OCI-LY3 (cell line): ENCODE results near the gene TEX47.

Source experiments
- H2AFZ ChIP-seq: fragments of 200-600, 300-600 bp; shearing (Covaris generic); 2 replicates; pipeline ENCODE4 v1.6.0; 2014; ENCODE audit warnings: antibody characterized with exemption, low read depth, low read length
- H3K27ac ChIP-seq: fragments of 200-600, 300-600 bp; sonication (generic); 2 replicates; pipeline ENCODE4 v1.5.1; 2014; ENCODE audit warnings: mild to moderate bottlenecking, low read length, moderate library complexity, mixed read lengths
- H3K27me3 ChIP-seq: fragments of 200-600, 300-600 bp; sonication (generic); 2 replicates; pipeline ENCODE4 v1.6.1; 2014; ENCODE audit warnings: low read depth, low read length, mixed read lengths
- H3K36me3 ChIP-seq: fragments of 200-600, 300-600 bp; sonication (generic); replicated peaks from 2 replicates; pipeline ENCODE3; 2014; ENCODE audit warnings: low read depth, low read length, mixed read lengths
- H3K4me1 ChIP-seq: fragments of 300-600, 200-600 bp; sonication (generic); 2 replicates; pipeline ENCODE4 v1.6.1; 2014; ENCODE audit warnings: low read length, mixed read lengths
- H3K4me2 ChIP-seq: fragments of 200-600, 300-600 bp; sonication (generic); 2 replicates; pipeline ENCODE4 v1.6.1; 2014; ENCODE audit warnings: low read length, mixed read lengths
- H3K4me3 ChIP-seq: fragments of 300-600, 200-600 bp; sonication (generic); 2 replicates; pipeline ENCODE4 v1.5.1; 2014; ENCODE audit warnings: antibody characterized with exemption, mild to moderate bottlenecking, low read length, moderate library complexity
- H3K79me2 ChIP-seq: fragments of 300-600, 200-600 bp; shearing (Covaris generic); 2 replicates; pipeline ENCODE4 v1.6.1; 2014; ENCODE audit warnings: mild to moderate bottlenecking, low read length, mixed read lengths
- H3K9ac ChIP-seq: fragments of 300-600, 200-600 bp; shearing (Covaris generic); 2 replicates; pipeline ENCODE4 v1.6.0; 2014; ENCODE audit warnings: mild to moderate bottlenecking, low read length, moderate library complexity
- H3K9me3 ChIP-seq: fragments of 200-600, 300-600 bp; shearing (Covaris generic); 2 replicates; pipeline ENCODE4 v1.6.1; 2014; ENCODE audit warnings: low read length, mixed read lengths; ENCODE audit not compliant: insufficient read depth
- H4K20me1 ChIP-seq: fragments of 200-600, 300-600 bp; sonication (generic); 2 replicates; pipeline ENCODE4 v1.6.1; 2016; ENCODE audit warnings: low read length, mixed read lengths; ENCODE audit not compliant: insufficient read depth
- CTCF ChIP-seq: fragments of 200-600, 300-600 bp; sonication (generic); IDR thresholded peaks from 2 replicates; pipeline ENCODE4 v1.5.1; 2014; ENCODE audit warnings: antibody characterized with exemption, low read length, low read depth
- EZH2phosphoT487 ChIP-seq: fragments of 200-600 bp; shearing (Covaris generic); IDR thresholded peaks from 2 replicates; pipeline ENCODE4 v1.6.1; 2018; ENCODE audit warnings: antibody characterized with exemption, mixed run types, low read depth

TEX47 gene

GRCh38 chr7:88826222-88826621 is 30.7 kb upstream of the TEX47 start:
- H3K27me3 ChIP-seq: no peaks in the 10 kb centered on the region
- no peak overlapping the region for H2AFZ ChIP-seq
- no peaks in the 10 kb centered on the region for H3K36me3 ChIP-seq
- H3K9me3 ChIP-seq: no peaks in the 10 kb centered on the region
- H4K20me1 ChIP-seq: no peaks in the 10 kb centered on the region
- H3K27ac ChIP-seq: no peak overlapping the region
- no peak overlapping the region for H3K4me2 ChIP-seq
- no peak overlapping the region for H3K9ac ChIP-seq
- no peaks in the 10 kb centered on the region for H3K79me2 ChIP-seq
- no peak overlapping the region for H3K4me3 ChIP-seq
- TF ChIP-seq CTCF (no peak), EZH2phosphoT487 (no peak)
- no peaks in the 10 kb centered on the region for H3K4me1 ChIP-seq

- no peak overlapping the region for H2AFZ ChIP-seq
- no peaks in the 10 kb centered on the region for H3K9me3 ChIP-seq
- no peak overlapping the region for H3K27ac ChIP-seq
- no peaks in the 10 kb centered on the region for H4K20me1 ChIP-seq
- H3K4me3 ChIP-seq: no peak overlapping the region
- H3K79me2 ChIP-seq: no peaks in the 10 kb centered on the region
- no peaks in the 10 kb centered on the region for H3K36me3 ChIP-seq
- no peak overlapping the region for H3K4me2 ChIP-seq
- H3K9ac ChIP-seq: no peak overlapping the region
- TF ChIP-seq CTCF (no peak), EZH2phosphoT487 (no peak)
- H3K4me1 ChIP-seq: no peaks in the 10 kb centered on the region
- H3K27me3 ChIP-seq: no peaks in the 10 kb centered on the region
Measured at GRCh38 chr7:88818552-88818951, 23.0 kb upstream of the TEX47 start.

GRCh38 chr7:88806280-88807037 is 10.9 kb upstream of the TEX47 start:
- H3K4me2 ChIP-seq: no peak overlapping the region
- no peaks in the 10 kb centered on the region for H3K36me3 ChIP-seq
- TF ChIP-seq EZH2phosphoT487: no peak
- TF ChIP-seq CTCF: no peak
- no peak overlapping the region for H3K9ac ChIP-seq
- no peaks in the 10 kb centered on the region for H3K4me1 ChIP-seq
- no peaks in the 10 kb centered on the region for H3K79me2 ChIP-seq
- H3K4me3 ChIP-seq: no peak overlapping the region
- H3K27ac ChIP-seq: no peak overlapping the region
- H3K9me3 ChIP-seq: no peaks in the 10 kb centered on the region
- no peak overlapping the region for H2AFZ ChIP-seq
- no peaks in the 10 kb centered on the region for H3K27me3 ChIP-seq
- no peaks in the 10 kb centered on the region for H4K20me1 ChIP-seq

- Histone ChIP-seq H3K27ac (no peak overlapping the region), H3K4me3 (no peak overlapping the region), H2AFZ (no peak overlapping the region), H3K9me3 (no peaks in the 10 kb centered on the region), H3K9ac (no peak overlapping the region), H4K20me1 (no peaks in the 10 kb centered on the region), H3K4me2 (no peak overlapping the region), H3K27me3 (no peaks in the 10 kb centered on the region), H3K79me2 (no peaks in the 10 kb centered on the region), H3K4me1 (no peaks in the 10 kb centered on the region), H3K36me3 (no peaks in the 10 kb centered on the region)
- TF ChIP-seq EZH2phosphoT487: no peak
- TF ChIP-seq CTCF: no peak
Measured at GRCh38 chr7:88801046-88801445, 5.5 kb upstream of the TEX47 start.
